ENCODE data around the gene PHLDB2.
A peak's percentile ranks its signal among the peaks of the same experiment; 100 is the strongest.
"Not testable (repeated sequence)": the region's sequence is repeated elsewhere in the genome, so short reads cannot be mapped to it uniquely, and the experiment has no call there.

The PHLDB2 gene

DNA sequence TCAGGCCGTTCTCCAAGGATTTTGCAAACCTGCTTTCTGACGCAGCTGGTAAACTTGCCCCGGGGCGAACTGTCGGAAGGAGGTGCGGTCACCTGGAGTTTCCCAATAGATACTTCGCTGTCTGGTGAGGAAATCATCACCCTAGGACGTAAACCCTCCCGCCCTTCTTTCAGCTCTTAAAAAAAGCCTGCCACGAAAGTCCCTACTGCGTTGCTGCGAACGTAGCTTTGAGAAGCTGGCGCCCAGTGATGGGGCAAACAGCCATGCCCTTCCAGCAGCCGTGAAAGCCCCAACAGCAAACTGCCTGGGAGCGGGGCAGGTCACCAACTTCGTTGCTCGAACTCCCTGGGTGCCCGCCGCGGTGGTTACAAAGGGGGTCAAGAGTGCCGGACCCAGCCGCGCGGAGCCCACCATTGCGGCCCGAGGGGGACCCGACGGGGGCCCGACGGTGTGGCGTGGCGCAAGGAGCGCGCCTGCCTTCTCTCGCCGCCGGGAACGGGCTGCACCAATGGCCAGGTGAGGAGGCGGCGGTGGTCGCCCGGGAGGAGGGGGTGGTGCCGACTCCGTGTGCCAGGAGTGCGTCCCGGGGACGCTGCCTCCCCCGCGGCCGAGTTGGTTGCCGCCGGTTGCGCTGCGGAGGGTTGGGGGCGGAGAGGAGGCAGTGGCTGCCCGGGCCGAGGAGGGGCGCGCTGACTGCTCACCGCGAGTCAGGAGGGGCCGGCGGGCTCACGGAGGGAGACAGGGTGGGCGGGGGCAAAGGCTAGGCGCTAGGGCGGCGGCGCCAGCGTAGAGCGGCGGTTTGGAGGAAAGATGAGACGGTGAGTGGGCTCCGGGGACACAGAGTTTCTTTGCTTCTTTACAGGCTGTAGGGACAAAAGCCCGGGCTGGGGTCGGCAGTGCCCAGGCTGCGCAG lies at the start of gene PHLDB2:
Gene PHLDB2 (plus strand): TSS at position 205 of the 913 bp plus-strand sequence. CDS start 24,813 bp downstream, outside the sequence.
- TF ChIP-seq ZNF274 (IDR thresholded peaks at IDR 0.05; ENCODE audit: low read depth, low read length) = no peak
- peak within 1 kb of the TSS; percentile 76 for H3K4me3 ChIP-seq (ENCODE audit: low read length)

GRCh38 chr3:111810909-111811308 lies 48.2 kb upstream of the PHLDB2 start:
- TF ChIP-seq ZNF274 (IDR thresholded peaks at IDR 0.05; ENCODE audit: low read depth, low read length) = no peak
- no peak overlapping the region for H3K4me3 ChIP-seq (ENCODE audit: low read length)

GRCh38 chr3:111811811-111812210 lies 47.3 kb upstream of the PHLDB2 start:
- no peak for TF ChIP-seq ZNF274 (IDR thresholded peaks at IDR 0.05; ENCODE audit: low read depth, low read length)
- no peak overlapping the region for H3K4me3 ChIP-seq (ENCODE audit: low read length)

GRCh38 chr3:111812701-111813100 lies 46.4 kb upstream of the PHLDB2 start:
- H3K4me3 ChIP-seq (ENCODE audit: low read length) = no peak overlapping the region
- no peak for TF ChIP-seq ZNF274 (IDR thresholded peaks at IDR 0.05; ENCODE audit: low read depth, low read length)

DNA sequence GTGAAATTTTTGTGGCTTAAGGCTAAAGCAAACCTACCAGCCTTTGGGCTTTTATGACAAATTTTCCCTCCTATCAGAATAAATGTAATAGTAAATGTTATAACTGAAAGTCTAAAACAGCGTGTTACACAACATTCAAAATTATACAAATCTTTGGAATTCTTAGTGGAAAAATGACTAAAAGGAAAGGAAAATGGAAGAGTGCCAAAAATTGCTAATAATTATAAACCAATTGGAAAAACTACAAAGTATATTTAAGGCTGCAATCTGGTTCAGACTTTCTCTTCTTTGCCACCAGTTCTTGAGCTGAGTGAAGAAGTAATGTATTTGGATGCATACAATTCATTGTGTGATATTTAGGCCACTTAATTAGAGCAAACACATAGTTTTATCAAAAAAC lies 45.6 kb upstream of the PHLDB2 start:
- TF ChIP-seq ZNF274 (IDR thresholded peaks at IDR 0.05; ENCODE audit: low read depth, low read length) = no peak
- H3K4me3 ChIP-seq (ENCODE audit: low read length) = no peak overlapping the region

DNA sequence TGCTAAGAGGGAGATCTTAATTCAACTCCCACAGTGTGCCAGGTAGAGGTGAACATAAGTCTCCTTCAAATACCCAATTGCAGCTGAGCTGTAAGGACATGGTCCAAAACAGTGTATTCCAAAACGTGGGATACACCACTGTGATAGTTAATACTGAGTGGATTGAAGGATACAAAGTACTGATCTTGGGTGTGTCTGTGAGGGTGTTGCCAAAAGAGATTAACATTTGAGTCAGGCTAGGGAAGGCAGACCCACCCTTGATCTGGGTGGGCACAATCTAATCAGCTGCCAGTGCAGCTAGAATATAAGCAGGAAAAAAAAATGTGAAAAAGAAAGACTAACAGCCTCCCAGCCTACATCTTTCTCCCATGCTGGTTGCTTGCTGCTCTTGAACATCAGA lies 45.1 kb upstream of the PHLDB2 start:
- TF ChIP-seq ZNF274 (IDR thresholded peaks at IDR 0.05; ENCODE audit: low read depth, low read length) = no peak
- H3K4me3 ChIP-seq (ENCODE audit: low read length) = no peak overlapping the region

- H3K4me3 ChIP-seq (ENCODE audit: low read length) = not testable (repeated sequence)
Measured at GRCh38 chr3:111816771-111817170, 42.3 kb upstream of the PHLDB2 start.

DNA sequence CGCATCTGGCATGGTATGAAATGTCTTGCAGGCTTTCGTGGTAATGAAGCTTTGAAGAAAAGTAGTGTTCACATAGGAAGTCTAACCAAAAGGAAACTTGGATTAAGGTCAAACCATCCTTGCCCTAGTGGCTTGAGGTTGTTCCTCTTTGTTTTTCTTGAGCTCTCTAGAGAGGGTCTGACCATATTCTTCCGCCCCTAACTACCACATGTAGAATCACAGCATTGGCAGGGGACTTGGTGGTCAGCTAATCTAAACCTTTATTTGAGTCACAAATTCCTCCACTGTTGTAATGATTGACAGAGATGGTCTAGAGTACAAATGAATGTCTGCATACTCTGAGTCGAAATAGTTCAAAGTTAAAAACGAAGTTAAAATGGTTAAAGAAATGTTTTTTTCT lies 39.1 kb upstream of the PHLDB2 start:
- H3K4me3 ChIP-seq (ENCODE audit: low read length) = no peak overlapping the region
- TF ChIP-seq ZNF274 (IDR thresholded peaks at IDR 0.05; ENCODE audit: low read depth, low read length) = no peak

DNA sequence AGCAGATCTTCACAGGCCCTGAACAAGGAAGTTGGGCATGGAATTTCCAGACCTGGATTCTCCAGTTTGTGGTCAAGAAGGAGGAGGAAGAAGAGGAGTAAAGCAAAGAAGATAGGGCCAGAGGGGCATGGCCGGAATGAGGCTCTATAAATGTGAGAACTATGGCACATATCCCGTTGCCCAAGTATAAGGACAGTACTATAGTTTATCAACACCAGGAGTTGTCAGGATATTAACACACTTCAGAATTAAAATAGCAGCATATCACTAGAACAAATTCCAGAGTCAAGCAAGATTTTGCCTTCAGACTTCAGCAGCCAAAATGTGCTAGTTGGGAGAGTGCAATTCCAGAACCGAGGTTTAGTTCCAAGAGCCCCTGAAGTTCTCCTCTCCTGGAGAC lies 38.4 kb upstream of the PHLDB2 start:
- no peak for TF ChIP-seq ZNF274 (IDR thresholded peaks at IDR 0.05; ENCODE audit: low read depth, low read length)

DNA sequence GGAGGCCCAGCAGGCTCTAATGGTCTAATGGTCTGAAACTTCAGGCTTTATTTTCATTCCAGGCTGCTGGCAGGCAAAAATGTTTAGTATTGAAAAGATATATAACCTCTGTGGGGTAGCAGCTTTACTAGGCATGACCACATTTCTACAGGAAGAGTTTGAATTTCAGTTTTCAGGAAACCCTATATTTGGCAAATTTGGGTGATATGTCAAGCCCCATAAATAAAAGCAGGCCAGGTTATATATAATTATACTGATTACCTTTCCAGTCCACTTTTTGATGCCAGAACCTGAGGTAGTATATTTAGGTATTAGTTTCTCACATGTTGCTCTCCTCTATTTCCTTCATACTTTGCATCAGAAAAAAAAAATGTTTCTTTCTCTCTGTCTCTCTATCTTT lies 37.2 kb upstream of the PHLDB2 start:
- no peak overlapping the region for H3K4me3 ChIP-seq (ENCODE audit: low read length)
- TF ChIP-seq ZNF274 (IDR thresholded peaks at IDR 0.05; ENCODE audit: low read depth, low read length) = no peak

More for the DNA sequence above, 38.4 kb upstream of the PHLDB2 start:
- no peak overlapping the region for H3K4me3 ChIP-seq (ENCODE audit: low read length)

GRCh38 chr3:111822804-111823203 lies 36.3 kb upstream of the PHLDB2 start:
- TF ChIP-seq ZNF274 (IDR thresholded peaks at IDR 0.05; ENCODE audit: low read depth, low read length) = no peak
- no peak overlapping the region for H3K4me3 ChIP-seq (ENCODE audit: low read length)

DNA sequence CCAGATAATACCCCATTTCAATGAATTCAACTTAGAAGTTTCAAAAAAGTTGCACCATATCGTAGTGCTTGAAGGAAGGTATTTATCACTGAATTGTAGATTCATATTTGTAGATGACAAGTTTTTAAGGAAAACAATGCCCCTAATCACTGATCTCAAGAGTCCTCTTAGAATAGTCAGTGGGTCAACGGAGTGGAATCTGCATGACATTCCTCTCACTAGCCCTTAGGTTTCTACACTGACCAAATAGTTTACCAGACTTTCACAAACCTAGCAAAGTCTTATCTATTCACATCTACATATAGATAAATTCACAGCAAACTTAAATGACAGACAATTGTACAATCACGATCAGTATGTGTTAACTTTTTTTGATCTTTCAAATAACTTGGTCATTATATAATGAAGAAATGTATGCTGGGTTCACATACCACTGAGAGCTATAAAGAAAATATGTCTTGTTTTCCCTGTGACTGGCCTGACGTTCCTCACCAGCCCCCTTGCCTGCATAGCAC lies 35.7 kb upstream of the PHLDB2 start:
- H3K4me3 ChIP-seq (ENCODE audit: low read length) = no peak overlapping the region
- TF ChIP-seq ZNF274 (IDR thresholded peaks at IDR 0.05; ENCODE audit: low read depth, low read length) = no peak

DNA sequence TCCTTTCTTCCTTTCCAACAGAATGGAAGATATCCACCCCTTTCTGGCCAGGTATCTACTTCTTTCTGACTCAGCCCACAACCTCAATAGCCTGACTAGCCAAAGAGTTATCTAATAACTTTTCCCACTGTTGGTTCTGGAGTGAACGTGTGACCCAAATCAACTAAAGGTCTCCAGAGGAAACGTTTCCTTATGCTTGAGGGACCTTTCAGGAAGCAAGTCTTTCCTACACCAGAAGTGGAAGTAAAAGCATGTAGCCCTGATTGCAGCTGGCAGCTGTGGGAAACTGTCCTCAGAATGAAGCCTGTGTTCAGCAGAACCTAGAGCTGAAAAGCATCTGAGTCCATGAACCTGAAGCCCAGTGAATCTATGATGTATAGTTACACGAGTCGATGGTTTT lies 34.7 kb upstream of the PHLDB2 start:
- no peak overlapping the region for H3K4me3 ChIP-seq (ENCODE audit: low read length)
- TF ChIP-seq ZNF274 (IDR thresholded peaks at IDR 0.05; ENCODE audit: low read depth, low read length) = no peak

- no peak overlapping the region for H3K4me3 ChIP-seq (ENCODE audit: low read length)
- TF ChIP-seq ZNF274 (IDR thresholded peaks at IDR 0.05; ENCODE audit: low read depth, low read length) = no peak
Measured at GRCh38 chr3:111827871-111828270, 31.2 kb upstream of the PHLDB2 start.

DNA sequence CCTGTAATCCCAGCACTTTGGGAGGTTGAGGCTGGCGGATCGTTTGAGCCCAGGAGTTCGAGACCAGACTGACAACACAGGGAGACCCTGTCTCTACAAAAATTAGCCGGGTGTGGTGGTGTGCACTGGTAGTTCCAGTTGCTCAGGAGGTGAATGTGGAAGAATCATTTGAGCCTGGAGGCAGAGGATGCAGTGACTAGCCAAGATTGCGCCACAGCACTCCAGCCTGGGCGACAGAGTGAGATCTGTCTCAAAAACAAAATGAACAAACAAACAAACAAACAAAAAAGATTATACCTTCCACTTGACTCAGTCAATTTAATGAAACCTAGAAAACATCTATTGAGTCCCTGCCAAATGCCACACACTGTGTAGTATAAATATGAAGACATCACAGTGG lies 30.5 kb upstream of the PHLDB2 start:
- no peak for TF ChIP-seq ZNF274 (IDR thresholded peaks at IDR 0.05; ENCODE audit: low read depth, low read length)
- no peak overlapping the region for H3K4me3 ChIP-seq (ENCODE audit: low read length)

Measured in GM08714 (cell line).